ENCODE data around the gene ASB15.

ASB15 gene

DNA sequence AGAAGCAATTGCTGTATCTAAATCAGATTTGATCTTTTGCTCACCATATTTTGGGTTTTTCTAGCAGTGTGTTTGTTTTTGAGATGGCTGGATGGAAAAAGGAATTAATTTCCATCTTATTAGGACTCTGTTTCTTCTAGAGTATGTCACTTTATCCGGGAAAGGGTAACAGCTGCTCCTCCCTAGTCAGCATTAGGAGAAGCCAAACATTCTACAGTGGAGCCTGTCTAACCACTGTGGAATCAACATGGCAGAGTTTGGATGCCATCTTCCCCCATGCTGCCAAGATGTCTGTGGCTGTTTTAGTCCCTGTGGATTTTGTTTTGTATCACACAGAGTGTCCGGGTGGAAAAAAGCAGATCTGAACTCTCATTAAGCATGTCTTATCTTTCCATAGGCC lies 38.0 kb downstream of the ASB15 start:
- peak in 1 of 2 experiments; percentile 3 for DNase-seq

GRCh38 chr7:123640583-123640982 lies 39.0 kb downstream of the ASB15 start:
- no peak for DNase-seq

DNA sequence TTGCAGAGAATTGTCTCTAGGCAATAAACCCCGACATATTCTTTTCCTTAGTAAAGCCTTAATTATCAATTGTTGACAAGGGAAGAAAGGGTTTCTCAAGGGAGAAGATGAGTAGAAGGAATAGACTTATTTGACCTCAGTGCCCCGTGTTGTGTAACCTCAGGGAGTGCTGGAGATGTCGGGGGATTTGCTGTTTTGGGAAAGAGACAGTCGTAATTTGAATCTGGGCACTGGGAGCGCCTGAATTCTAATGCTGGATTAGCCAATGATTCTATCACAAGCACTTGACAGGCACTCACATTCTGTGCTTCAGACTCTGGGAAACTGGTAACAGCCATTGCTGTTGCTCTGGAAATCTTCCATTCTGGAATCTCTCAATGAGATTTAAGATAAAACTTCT lies 40.3 kb downstream of the ASB15 start:
- DNase-seq: no peak

- peak in 1 of 2 experiments; percentile 19 for DNase-seq
Measured at GRCh38 chr7:123643495-123644441, 42.1 kb downstream of the ASB15 start.

- DNase-seq: no peak
Measured at GRCh38 chr7:123645516-123645915, 43.9 kb downstream of the ASB15 start.

- no peak for DNase-seq
Measured at GRCh38 chr7:123647106-123647730, 45.6 kb downstream of the ASB15 start.

DNA sequence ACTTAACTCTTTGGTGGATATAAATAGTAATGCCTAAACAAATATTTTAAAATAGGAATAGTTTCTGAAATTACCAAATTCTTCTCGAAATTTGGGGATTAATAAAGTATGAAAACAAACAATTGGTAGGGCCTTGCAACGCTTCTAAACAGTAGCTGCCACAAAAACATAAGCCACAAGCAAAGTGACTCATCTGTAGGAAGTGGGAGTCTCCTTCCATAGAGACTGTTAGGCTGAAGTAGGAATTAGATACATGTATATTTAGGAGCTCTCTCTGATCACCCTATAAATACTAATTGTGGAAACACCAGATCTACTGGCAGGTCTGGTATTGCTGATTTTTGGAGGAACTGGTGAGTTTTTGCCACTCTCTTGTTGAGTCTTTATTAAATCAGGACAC lies 48.3 kb downstream of the ASB15 start:
- no peak for DNase-seq

GRCh38 chr7:123650595-123650994 lies 49.0 kb downstream of the ASB15 start:
- DNase-seq: no peak

- DNase-seq: peak in 1 of 2 experiments; percentile 32
Measured at GRCh38 chr7:123652406-123652805, 50.8 kb downstream of the ASB15 start.

GRCh38 chr7:123653162-123653561 lies 51.5 kb downstream of the ASB15 start:
- DNase-seq: no peak

DNA sequence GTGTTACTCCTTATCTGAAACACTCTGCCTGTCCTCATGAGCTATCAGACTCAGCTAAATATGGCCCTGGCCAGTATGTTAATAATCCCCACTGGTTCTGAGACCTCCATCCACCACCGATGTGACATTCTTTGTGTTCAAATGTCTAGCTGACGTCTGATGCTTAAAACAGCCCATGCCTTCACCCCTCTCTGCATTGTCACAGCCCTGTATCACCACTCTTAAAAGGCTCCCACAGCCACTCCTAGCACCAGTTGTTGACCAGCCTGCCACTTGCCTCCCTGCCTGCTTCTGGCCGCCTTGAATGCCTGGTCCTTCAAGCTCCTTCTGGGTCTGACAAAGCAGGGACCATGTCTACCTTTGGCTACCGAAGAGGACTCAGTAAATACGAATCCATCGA lies 54.0 kb downstream of the ASB15 start, which contains the start of gene LMOD2:
Gene LMOD2, plus strand, starts transcription at position 253 of the 400 bp plus-strand sequence. Its CDS starts 98 bp downstream, at position 351.
- DNase-seq: no peak

GRCh38 chr7:123656544-123657303 lies 55.1 kb downstream of the ASB15 start:
- no peak for DNase-seq

GRCh38 chr7:123657304-123657685 lies 55.7 kb downstream of the ASB15 start:
- no peak for DNase-seq

DNA sequence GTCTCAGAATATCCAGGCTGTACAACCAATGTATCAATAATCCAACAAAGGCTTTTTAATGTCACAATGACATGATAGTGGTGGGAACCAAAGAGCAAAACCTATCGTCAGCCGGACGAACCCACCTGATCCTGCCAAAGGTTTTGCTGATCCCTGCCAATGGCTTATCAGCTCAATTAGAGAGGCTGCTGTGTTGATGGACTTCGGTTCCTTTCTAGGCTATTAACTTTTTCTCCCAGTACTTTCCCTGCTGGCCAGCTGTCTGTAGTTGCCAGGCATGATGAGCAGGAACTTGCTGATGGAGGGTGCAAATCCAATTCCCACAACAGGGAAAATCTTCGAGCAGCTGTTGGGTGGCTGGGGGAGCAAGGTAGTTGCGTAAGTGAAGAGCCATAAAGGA lies 56.4 kb downstream of the ASB15 start:
- no peak for DNase-seq

GRCh38 chr7:123660514-123661354 lies 59.1 kb downstream of the ASB15 start:
- no peak for DNase-seq

GRCh38 chr7:123661765-123662164 lies 60.1 kb downstream of the ASB15 start:
- DNase-seq: no peak

- DNase-seq: no peak
Measured at GRCh38 chr7:123662293-123662692, 60.7 kb downstream of the ASB15 start.

GRCh38 chr7:123662755-123663154 lies 61.1 kb downstream of the ASB15 start:
- no peak for DNase-seq

DNA sequence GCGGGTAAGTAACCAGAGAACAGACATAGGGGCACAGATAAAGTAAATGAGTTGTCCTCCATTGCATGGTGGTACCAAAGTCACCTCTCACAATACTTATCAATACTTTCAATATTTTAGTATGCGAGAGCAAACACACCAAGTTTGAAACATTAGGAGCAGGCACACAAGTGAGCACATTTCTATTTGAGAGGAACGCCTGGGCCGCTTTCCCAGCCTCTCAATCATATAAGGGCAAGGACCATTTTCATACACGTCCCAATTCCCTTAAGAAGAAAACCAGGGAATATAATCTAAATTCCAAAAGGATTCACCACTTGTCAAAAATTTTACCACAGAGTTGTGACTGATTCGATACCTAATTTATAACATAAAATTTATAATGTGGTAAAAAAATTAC lies 61.6 kb downstream of the ASB15 start:
- no peak for DNase-seq

- no peak for DNase-seq
Measured at GRCh38 chr7:123665157-123665556, 63.5 kb downstream of the ASB15 start.

DNA sequence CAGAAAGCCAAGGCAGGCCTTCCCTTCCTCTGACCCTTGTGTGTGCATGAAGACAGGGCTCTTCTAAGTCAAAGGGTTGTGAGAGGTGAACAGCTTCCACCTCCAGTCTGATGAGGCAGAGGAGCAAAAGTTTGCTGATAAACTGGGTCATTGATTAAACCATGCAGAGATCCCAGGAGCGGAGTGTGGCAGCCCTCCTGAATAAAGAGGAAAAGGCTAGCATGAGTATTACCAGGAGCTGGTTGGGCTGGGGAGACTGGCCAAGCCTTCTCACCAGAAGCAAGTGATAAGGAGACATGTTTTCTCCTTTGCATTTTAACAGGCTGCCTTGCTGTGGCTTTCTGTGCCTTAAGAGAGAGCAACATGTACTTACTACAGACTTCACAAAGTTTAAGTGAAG lies 64.3 kb downstream of the ASB15 start:
- no peak for DNase-seq

DNA sequence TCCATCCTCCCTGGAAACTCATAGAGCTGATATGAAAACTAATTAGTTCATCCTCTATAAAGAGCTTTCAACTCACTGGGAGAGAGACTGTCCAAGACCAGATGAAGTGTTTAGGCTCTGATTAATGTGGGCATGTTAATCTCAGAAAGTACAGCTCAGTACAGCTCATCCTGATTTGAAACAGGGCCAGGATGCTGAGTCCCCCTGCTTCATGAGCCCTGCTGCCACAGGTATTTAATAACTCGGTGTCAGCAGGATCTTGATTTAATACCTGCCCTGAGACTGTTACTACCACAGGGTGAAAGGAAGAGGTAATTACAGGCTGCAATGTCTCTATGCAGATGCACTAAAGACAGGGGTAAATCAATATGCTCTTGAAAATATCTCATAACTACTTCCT lies 64.9 kb downstream of the ASB15 start:
- DNase-seq: no peak
